Measurements from ENCODE around the gene GNE. TPM values are rescaled to one million over a fixed set of nuclear protein-coding genes. Genes with fewer than 3 reads are reported as not detected.
"Not testable (repeated sequence)": the region's sequence is repeated elsewhere in the genome, so short reads cannot be mapped to it uniquely, and the experiment has no call there.

Gene GNE
- 10 to 100 TPM; 16.3 to 34.3 (median 20.9) TPM for total RNA-seq
- polyA plus RNA-seq = 10 to 100 TPM in 1 of 3 donors, 1 to 10 TPM in 2; 4.8 to 28.3 (median 5.1) TPM
- long read RNA-seq, donor 1 = 0 reads
- long read RNA-seq, donor 2, full-length matches to known transcripts = 1 of 1 reads
- long read RNA-seq, donor 2, partial matches to known transcripts = 0 of 1 reads
- long read RNA-seq, donor 2, other reads (novel, unspliced or antisense) = 0 of 1 reads
- long read RNA-seq, donor 3 = 0 reads
- long read RNA-seq, donor 4, partial matches to known transcripts = 1 of 1 reads
- long read RNA-seq, donor 4, other reads (novel, unspliced or antisense) = 0 of 1 reads
- long read RNA-seq, donor 5, full-length matches to known transcripts = 1 of 3 reads
- long read RNA-seq, donor 5, partial matches to known transcripts = 2 of 3 reads
- long read RNA-seq, donor 5, other reads (novel, unspliced or antisense) = 0 of 3 reads
- long read RNA-seq, donor 6, partial matches to known transcripts = 1 of 3 reads
- long read RNA-seq, donor 6, other reads (novel, unspliced or antisense) = 2 of 3 reads
- long read RNA-seq, donor 7 = 0 reads
- long read RNA-seq, donor 8, full-length matches to known transcripts = 3 of 3 reads
- long read RNA-seq, donor 8, partial matches to known transcripts = 0 of 3 reads
- long read RNA-seq, donor 8, other reads (novel, unspliced or antisense) = 0 of 3 reads
- long read RNA-seq, donor 9 = 0 reads
- long read RNA-seq, donor 10, full-length matches to known transcripts = 1 of 1 reads
- long read RNA-seq, donor 10, partial matches to known transcripts = 0 of 1 reads
- long read RNA-seq, donor 10, other reads (novel, unspliced or antisense) = 0 of 1 reads

GRCh38 chr9:36258208-36258995 lies at the start of gene GNE:
TSS of gene GNE (minus strand) at chr9:36258448. CDS start at chr9:36249355, 9,093 bp downstream.
- Histone ChIP-seq H3K27me3 (no peaks in the 10 kb centered on the region), H3K4me3 (peak within 1 kb of the TSS; percentile 59 to 100 (median 91)), H3K36me3 (replicated peaks in 1 of 2) (no peaks in the 10 kb centered on the region), H3K9me3 (replicated peaks in 1 of 3) (no peaks in the 10 kb centered on the region), H3K4me1 (replicated peaks in 1 of 2) (peaks cover 4 to 5% of the 10 kb centered on the region in 2 donors), H3K27ac (peak within 1 kb of the TSS; percentile 91 to 100 (median 98))
- peak; percentile 98 to 99 (median 99) for DNase-seq
- intact Hi-C loops (cut with DNase I) = no loop called here
- WGBS, 4 donors = 1 to 6% (median 3%) methylated on average over 21 to 73 of the region's 73 CpGs
- TF ChIP-seq POLR2A (IDR thresholded peaks at IDR 0.05) = peak; percentile 92 to 98
- TF ChIP-seq CTCF (IDR thresholded peaks at IDR 0.05) = no peak

- Histone ChIP-seq H3K9me3 (replicated peaks in 1 of 3) (no peaks in the 10 kb centered on the region), H3K27me3 (no peaks in the 10 kb centered on the region), H3K4me1 (replicated peaks in 1 of 2) (no peaks in the 10 kb centered on the region), H3K4me3 (no peak overlapping the region), H3K27ac (no peak overlapping the region), H3K36me3 (replicated peaks in 1 of 2) (no peaks in the 10 kb centered on the region)
- no peak for DNase-seq
- whole genome bisulfite sequencing, 4 donors = 52 to 62% (median 57%) methylated on average over 8 of the region's 8 CpGs
- no peak for TF ChIP-seq POLR2A (IDR thresholded peaks at IDR 0.05)
- TF ChIP-seq CTCF (IDR thresholded peaks at IDR 0.05) = no peak
- intact Hi-C loops (cut with DNase I) = no loop called here
Measured at GRCh38 chr9:36306471-36307306, 48.4 kb upstream of the GNE start.

- intact Hi-C loops (cut with DNase I); H3K9me3 ChIP-seq (replicated peaks in 1 of 3); H3K27ac ChIP-seq; H3K4me1 ChIP-seq (replicated peaks in 1 of 2); H3K36me3 ChIP-seq (replicated peaks in 1 of 2); DNase-seq; H3K4me3 ChIP-seq; H3K27me3 ChIP-seq: not testable (repeated sequence)
- 37 to 71% (median 64%) methylated on average over 1 to 2 of the region's 2 CpGs for WGBS, 4 donors
Measured at GRCh38 chr9:36304366-36304765, 46.1 kb upstream of the GNE start.

GRCh38 chr9:36301227-36301626 lies 43.0 kb upstream of the GNE start:
- intact Hi-C loops (cut with DNase I) = no loop called here
- WGBS, 4 donors = 74 to 100% (median 87%) methylated on average over 5 of the region's 5 CpGs
- Histone ChIP-seq H3K4me1 (replicated peaks in 1 of 2) (no peaks in the 10 kb centered on the region), H3K27ac (no peak overlapping the region), H3K27me3 (no peaks in the 10 kb centered on the region), H3K36me3 (replicated peaks in 1 of 2) (no peaks in the 10 kb centered on the region), H3K9me3 (replicated peaks in 1 of 3) (no peaks in the 10 kb centered on the region), H3K4me3 (no peak overlapping the region)
- TF ChIP-seq POLR2A (IDR thresholded peaks at IDR 0.05) = no peak
- no peak for TF ChIP-seq CTCF (IDR thresholded peaks at IDR 0.05)
- DNase-seq = no peak
